IPS DF 6.9 (cell line): ENCODE measurements around the gene OBSCN.

Experiments used
- DNase-seq: peaks from one replicate; pipeline ENCODE4 v3.0.0-alpha.2; 2013; ENCODE audit warnings: low read depth, low spot score
- H3K27ac ChIP-seq: one replicate; pipeline ENCODE4 v1.5.1; 2013; ENCODE audit warnings: low read length, control low read depth
- H3K27me3 ChIP-seq: 2 replicates; pipeline ENCODE4 v1.6.1; 2013; ENCODE audit warnings: mild to moderate bottlenecking, low read length; ENCODE audit not compliant: control insufficient read depth, insufficient read depth
- H3K36me3 ChIP-seq: 2 replicates; pipeline ENCODE4 v1.6.1; 2013; ENCODE audit warnings: low read length; ENCODE audit not compliant: control insufficient read depth, insufficient read depth
- H3K4me1 ChIP-seq: 2 replicates; pipeline ENCODE4 v1.6.1; 2013; ENCODE audit warnings: low read length; ENCODE audit not compliant: control insufficient read depth, insufficient read depth
- H3K4me3 ChIP-seq: 2 replicates; pipeline ENCODE4 v1.5.1; 2013; ENCODE audit warnings: mild to moderate bottlenecking, low read length
- H3K9me3 ChIP-seq: 2 replicates; pipeline ENCODE4 v1.6.1; 2013; ENCODE audit warnings: low read length, inconsistent platforms; ENCODE audit not compliant: control insufficient read depth, insufficient read depth
- WGBS: extraction: QIAGEN DNeasy Blood & Tissue Kit; methylation state at CpG from one replicate; pipeline ENCODE4 v1.1.7; 2013; ENCODE audit warnings: mixed read lengths, missing lambda C conversion rate; ENCODE audit not compliant: insufficient read length, insufficient coverage; 5-methylcytosine and 5-hydroxymethylcytosine counted together

The OBSCN gene

GRCh38 chr1:228310162-228310792 is 102.4 kb downstream of the OBSCN start:
- Histone ChIP-seq H3K4me3 (no peak overlapping the region), H3K36me3 (no peaks in the 10 kb centered on the region), H3K9me3 (no peaks in the 10 kb centered on the region), H3K27me3 (no peaks in the 10 kb centered on the region), H3K4me1 (no peaks in the 10 kb centered on the region), H3K27ac (no peak overlapping the region)
- DNase-seq, result no peak
- 100% methylated on average over 3 of the region's 3 CpGs for WGBS

- no CpG with 5 or more reads among the region's 3 CpGs for WGBS
- H3K9me3 ChIP-seq, result no peaks in the 10 kb centered on the region
- H3K27me3 ChIP-seq, result no peaks in the 10 kb centered on the region
- H3K4me1 ChIP-seq, result no peaks in the 10 kb centered on the region
- no peak overlapping the region for H3K27ac ChIP-seq
- no peak overlapping the region for H3K4me3 ChIP-seq
- H3K36me3 ChIP-seq, result no peaks in the 10 kb centered on the region; the same call in 1 of the 2 replicates
- DNase-seq, result no peak
Measured at GRCh38 chr1:228311091-228311490, 103.2 kb downstream of the OBSCN start.

- peaks cover 3% of the 10 kb centered on the region; the same call in 1 of the 2 replicates for H3K36me3 ChIP-seq
- no peaks in the 10 kb centered on the region for H3K9me3 ChIP-seq
- no peaks in the 10 kb centered on the region for H3K27me3 ChIP-seq
- H3K27ac ChIP-seq, result no peak overlapping the region
- no peaks in the 10 kb centered on the region for H3K4me1 ChIP-seq
- no peak for DNase-seq
- H3K4me3 ChIP-seq, result no peak overlapping the region
- WGBS, result no CpG with 5 or more reads among the region's 6 CpGs
Measured at GRCh38 chr1:228312136-228312764, 104.4 kb downstream of the OBSCN start.

- Histone ChIP-seq H3K4me3 (no peak overlapping the region), H3K4me1 (no peaks in the 10 kb centered on the region; the same call in 1 of the 2 replicates), H3K27ac (no peak overlapping the region), H3K9me3 (no peaks in the 10 kb centered on the region), H3K27me3 (no peaks in the 10 kb centered on the region), H3K36me3 (peaks cover 3% of the 10 kb centered on the region; the same call in 1 of the 2 replicates)
- WGBS, result no CpG with 5 or more reads among the region's 25 CpGs
- no peak for DNase-seq
Measured at GRCh38 chr1:228313536-228314277, 105.9 kb downstream of the OBSCN start.

- no peak overlapping the region for H3K27ac ChIP-seq
- H3K9me3 ChIP-seq, result no peaks in the 10 kb centered on the region
- peaks cover 4% of the 10 kb centered on the region for H3K36me3 ChIP-seq
- DNase-seq, result no peak
- no peaks in the 10 kb centered on the region; the same call in 1 of the 2 replicates for H3K4me1 ChIP-seq
- no peak overlapping the region for H3K4me3 ChIP-seq
- H3K27me3 ChIP-seq, result no peaks in the 10 kb centered on the region
- no CpG with 5 or more reads among the region's 3 CpGs for WGBS
Measured at GRCh38 chr1:228314315-228314657, 106.4 kb downstream of the OBSCN start.

GRCh38 chr1:228314658-228315483 is 107.0 kb downstream of the OBSCN start:
- H3K27me3 ChIP-seq, result no peaks in the 10 kb centered on the region
- peaks cover 10% of the 10 kb centered on the region for H3K36me3 ChIP-seq
- DNase-seq, result no peak
- H3K4me3 ChIP-seq, result no peak overlapping the region
- H3K27ac ChIP-seq, result no peak overlapping the region
- no peaks in the 10 kb centered on the region for H3K9me3 ChIP-seq
- H3K4me1 ChIP-seq, result no peaks in the 10 kb centered on the region; the same call in 1 of the 2 replicates
- WGBS, result no CpG with 5 or more reads among the region's 31 CpGs

- Histone ChIP-seq H3K27me3 (no peaks in the 10 kb centered on the region), H3K4me1 (no peaks in the 10 kb centered on the region; the same call in 1 of the 2 replicates), H3K36me3 (peaks cover 10% of the 10 kb centered on the region), H3K9me3 (no peaks in the 10 kb centered on the region), H3K4me3 (no peak overlapping the region), H3K27ac (no peak overlapping the region)
- DNase-seq, result no peak
- no CpG with 5 or more reads among the region's 17 CpGs for WGBS
Measured at GRCh38 chr1:228315484-228315944, 107.7 kb downstream of the OBSCN start.

GRCh38 chr1:228315945-228316588 is 108.2 kb downstream of the OBSCN start:
- Histone ChIP-seq H3K9me3 (no peaks in the 10 kb centered on the region), H3K4me1 (no peaks in the 10 kb centered on the region; the same call in 1 of the 2 replicates), H3K27me3 (no peaks in the 10 kb centered on the region), H3K27ac (no peak overlapping the region), H3K36me3 (peaks cover 10% of the 10 kb centered on the region), H3K4me3 (no peak overlapping the region)
- no CpG with 5 or more reads among the region's 40 CpGs for WGBS
- no peak for DNase-seq

GRCh38 chr1:228316589-228317387 is 108.9 kb downstream of the OBSCN start:
- H3K4me3 ChIP-seq, result no peak overlapping the region; the same call in 1 of the 2 replicates
- H3K4me1 ChIP-seq, result no peaks in the 10 kb centered on the region; the same call in 1 of the 2 replicates
- no peaks in the 10 kb centered on the region for H3K9me3 ChIP-seq
- no CpG with 5 or more reads among the region's 47 CpGs for WGBS
- no peak for DNase-seq
- H3K27ac ChIP-seq, result no peak overlapping the region
- H3K27me3 ChIP-seq, result no peaks in the 10 kb centered on the region
- peaks cover 13% of the 10 kb centered on the region for H3K36me3 ChIP-seq
